GM23338 (cell line): ENCODE data around the gene RNLS. TPM values are rescaled to one million over a fixed set of nuclear protein-coding genes. Genes with fewer than 3 reads are reported as not detected.

ENCODE experiments used
- ATAC-seq: fragments of 200-7000 bp; cut with Tn5 transposase; 3 replicates; pipeline ENCODE4 v1.9.1; 2020
- DNase-seq: peaks from one replicate; pipeline ENCODE4 v3.0.0-alpha.2; 2015; ENCODE audit warnings: low spot score
- H2AFZ ChIP-seq: fragments of 200-600 bp; sonication (generic); 2 replicates; pipeline ENCODE4 v1.8.0; 2016; ENCODE audit warnings: antibody characterized with exemption, mild to moderate bottlenecking, moderate library complexity
- H3F3A ChIP-seq: fragments of 200-600 bp; sonication (generic); replicated peaks from 2 replicates; pipeline ENCODE4 v1.8.0; 2017; ENCODE audit warnings: antibody characterized with exemption, mixed run types, low read depth
- H3K27ac ChIP-seq: fragments of 200-600 bp; sonication (generic); 2 replicates; pipeline ENCODE4 v1.6.1; 2016; ENCODE audit warnings: low read depth
- H3K27me3 ChIP-seq: fragments of 200-600 bp; sonication (generic); 2 replicates; pipeline ENCODE4 v1.8.0; 2016; ENCODE audit warnings: mild to moderate bottlenecking, mixed run types, moderate library complexity; ENCODE audit not compliant: insufficient read depth
- H3K36me3 ChIP-seq: fragments of 200-600 bp; sonication (generic); 2 replicates; pipeline ENCODE4 v1.8.0; 2016; ENCODE audit warnings: mild to moderate bottlenecking; ENCODE audit not compliant: insufficient read depth
- H3K4me1 ChIP-seq: fragments of 200-600 bp; sonication (generic); 2 replicates; pipeline ENCODE4 v1.8.0; 2016; ENCODE audit warnings: mild to moderate bottlenecking, moderate library complexity; ENCODE audit not compliant: insufficient read depth
- H3K4me2 ChIP-seq: fragments of 200-600 bp; sonication (generic); 2 replicates; pipeline ENCODE4 v1.7.1; 2017; ENCODE audit warnings: mixed run types
- H3K4me3 ChIP-seq: fragments of 200-600 bp; sonication (generic); 2 replicates; pipeline ENCODE4 v1.6.1; 2016; ENCODE audit warnings: mixed run types
- H3K79me2 ChIP-seq: fragments of 200-600 bp; sonication (generic); replicated peaks from 2 replicates; pipeline ENCODE4 v1.8.0; 2017; ENCODE audit warnings: mild to moderate bottlenecking; ENCODE audit not compliant: insufficient read depth
- H3K9me2 ChIP-seq: fragments of 200-600 bp; sonication (generic); 2 replicates; pipeline ENCODE4 v1.8.0; 2017; ENCODE audit not compliant: insufficient read depth
- H4K20me1 ChIP-seq: fragments of 200-600 bp; sonication (generic); replicated peaks from 2 replicates; pipeline ENCODE4 v1.8.0; 2017; ENCODE audit warnings: mild to moderate bottlenecking; ENCODE audit not compliant: insufficient read depth
- H3K27ac Mint-ChIP-seq: 2 replicates; pipeline ENCODE4 v1.8.0; 2020; ENCODE audit warnings: inconsistent platforms, mild to moderate bottlenecking, moderate library complexity, mixed read lengths
- H3K27me3 Mint-ChIP-seq: 3 replicates; pipeline ENCODE4 v1.8.0; 2022; ENCODE audit warnings: low read depth, mild to moderate bottlenecking, moderate library complexity, mixed read lengths, inconsistent platforms; ENCODE audit not compliant: insufficient read depth, poor library complexity
- H3K36me3 Mint-ChIP-seq: 3 replicates; pipeline ENCODE4 v1.8.0; 2021; ENCODE audit warnings: low read depth, mild to moderate bottlenecking, inconsistent platforms, moderate library complexity, mixed read lengths
- H3K4me1 Mint-ChIP-seq: 3 replicates; pipeline ENCODE4 v1.8.0; 2020; ENCODE audit warnings: mild to moderate bottlenecking, inconsistent platforms, mixed read lengths
- H3K4me3 Mint-ChIP-seq: 3 replicates; pipeline ENCODE4 v1.8.0; 2021; ENCODE audit warnings: moderate library complexity, mild to moderate bottlenecking, inconsistent platforms, mixed read lengths
- H3K9me3 Mint-ChIP-seq: 3 replicates; pipeline ENCODE4 v1.8.0; 2020; ENCODE audit warnings: moderate library complexity, mild to moderate bottlenecking, inconsistent platforms, mixed read lengths
- CREB1 ChIP-seq: fragments of 250-450 bp; sonication (Bioruptor Pico); IDR thresholded peaks from 2 replicates; pipeline ENCODE4 v1.5.0; 2020; ENCODE audit warnings: low read depth, mild to moderate bottlenecking, moderate library complexity
- EZH2 ChIP-seq: fragments of 200-600 bp; sonication (generic); IDR thresholded peaks from one replicate; pipeline ENCODE4 v1.8.0; 2017; ENCODE audit warnings: antibody characterized with exemption, mild to moderate bottlenecking, low read depth; ENCODE audit not compliant: unreplicated experiment
- EZH2phosphoT487 ChIP-seq: fragments of 200-600 bp; sonication (generic); IDR thresholded peaks from one replicate; pipeline ENCODE4 v1.8.1; 2018; ENCODE audit warnings: antibody characterized with exemption; ENCODE audit not compliant: unreplicated experiment
- JUNB ChIP-seq: IDR thresholded peaks from one replicate; pipeline ENCODE4 v1.6.1; 2016; ENCODE audit warnings: antibody characterized with exemption; ENCODE audit not compliant: unreplicated experiment
- POLR2AphosphoS5 ChIP-seq: IDR thresholded peaks from 2 replicates; pipeline ENCODE4 v1.6.1; 2016; ENCODE audit warnings: antibody characterized with exemption, low read depth
- ZNF114 ChIP-seq: fragments of 250-450 bp; sonication (Bioruptor Pico); IDR thresholded peaks from 2 replicates; pipeline ENCODE4 v1.5.0; 2020; ENCODE audit warnings: mild to moderate bottlenecking, moderate library complexity
- ZNF331 ChIP-seq: fragments of 250-450 bp; sonication (Bioruptor Pico); IDR thresholded peaks from 2 replicates; pipeline ENCODE4 v1.5.0; 2020; ENCODE audit warnings: low read depth, mild to moderate bottlenecking, moderate library complexity
- polyA plus RNA-seq: library from polyadenylated mRNA; unstranded; fragments of >200 nt; fragmentation: Nextera tagmentation; extraction: Ambion mirVana; gene quantifications from 2 replicates; pipeline ENCODE4 v1.2.1, GENCODE V29; 2016
- total RNA-seq: library from RNA; depleted of rRNA; stranded (reverse); fragments of >200 nt; shearing (Covaris generic); gene quantifications from 2 replicates; pipeline ENCODE4 v1.2.3, GENCODE V29; 2014
- TF ChIP-seq, protein P1 (sequence below), 2 experiments: fragments of 200-600 bp in 1 of 2; sonication (generic) in 1 of 2; conservative IDR thresholded peaks; 2 replicates each; pipeline versions ENCODE4 v1.5.1 to v1.6.1; 2016 to 2017; ENCODE audit warnings: antibody characterized with exemption in 2 of 2, low read depth in 2 of 2, mild to moderate bottlenecking in 2 of 2, moderate library complexity in 1 of 2
- TF ChIP-seq, protein P2 (sequence below): IDR thresholded peaks from 2 replicates; pipeline ENCODE4 v1.6.1; 2016; ENCODE audit warnings: antibody characterized with exemption
- TF ChIP-seq, protein P3 (sequence below): fragments of 250-450 bp; sonication (Bioruptor Pico); IDR thresholded peaks from 2 replicates; pipeline ENCODE4 v1.5.0; 2020; ENCODE audit warnings: mild to moderate bottlenecking, moderate library complexity

RNLS gene
- total and polyA plus RNA-seq, 2 experiments from 2014 or later = 8.8 to 15.2 TPM

DNA sequence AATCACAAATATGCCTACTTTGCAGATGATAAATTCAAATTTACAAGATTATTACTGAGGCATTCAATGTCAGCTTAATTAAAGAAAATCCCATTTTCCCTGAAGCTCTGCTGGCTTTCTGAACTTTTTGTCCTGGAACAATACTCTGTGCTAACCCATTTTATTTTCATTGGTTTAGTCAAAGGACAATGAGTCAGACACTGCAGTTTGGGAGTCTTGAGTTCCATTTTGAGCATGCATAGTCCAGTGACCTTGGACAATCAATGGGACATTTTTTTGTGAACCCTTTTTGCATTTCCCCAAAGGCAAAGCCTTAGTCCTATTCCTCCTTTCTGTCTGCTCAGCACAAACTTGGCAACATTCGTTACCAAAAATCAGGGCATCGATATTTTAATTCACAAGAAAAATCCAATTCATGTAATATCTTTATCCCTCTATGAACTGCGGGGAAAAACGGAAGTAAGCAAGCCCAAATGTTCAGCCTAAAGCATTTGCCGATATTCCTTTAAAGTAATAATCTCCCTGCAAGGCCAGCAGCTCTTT is 339.8 kb downstream of the RNLS start (continued):
- TF ChIP-seq, protein P1, sequence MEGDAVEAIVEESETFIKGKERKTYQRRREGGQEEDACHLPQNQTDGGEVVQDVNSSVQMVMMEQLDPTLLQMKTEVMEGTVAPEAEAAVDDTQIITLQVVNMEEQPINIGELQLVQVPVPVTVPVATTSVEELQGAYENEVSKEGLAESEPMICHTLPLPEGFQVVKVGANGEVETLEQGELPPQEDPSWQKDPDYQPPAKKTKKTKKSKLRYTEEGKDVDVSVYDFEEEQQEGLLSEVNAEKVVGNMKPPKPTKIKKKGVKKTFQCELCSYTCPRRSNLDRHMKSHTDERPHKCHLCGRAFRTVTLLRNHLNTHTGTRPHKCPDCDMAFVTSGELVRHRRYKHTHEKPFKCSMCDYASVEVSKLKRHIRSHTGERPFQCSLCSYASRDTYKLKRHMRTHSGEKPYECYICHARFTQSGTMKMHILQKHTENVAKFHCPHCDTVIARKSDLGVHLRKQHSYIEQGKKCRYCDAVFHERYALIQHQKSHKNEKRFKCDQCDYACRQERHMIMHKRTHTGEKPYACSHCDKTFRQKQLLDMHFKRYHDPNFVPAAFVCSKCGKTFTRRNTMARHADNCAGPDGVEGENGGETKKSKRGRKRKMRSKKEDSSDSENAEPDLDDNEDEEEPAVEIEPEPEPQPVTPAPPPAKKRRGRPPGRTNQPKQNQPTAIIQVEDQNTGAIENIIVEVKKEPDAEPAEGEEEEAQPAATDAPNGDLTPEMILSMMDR (conservative IDR thresholded peaks at IDR 0.05; ENCODE audit: low read depth in 2 of 2) = no peak
- no peak for TF ChIP-seq JUNB
- TF ChIP-seq EZH2 = no peak
- TF ChIP-seq ZNF114 (CRISPR knock-in tag) = no peak
- TF ChIP-seq EZH2phosphoT487 = no peak
- no peak for TF ChIP-seq ZNF331

DNA sequence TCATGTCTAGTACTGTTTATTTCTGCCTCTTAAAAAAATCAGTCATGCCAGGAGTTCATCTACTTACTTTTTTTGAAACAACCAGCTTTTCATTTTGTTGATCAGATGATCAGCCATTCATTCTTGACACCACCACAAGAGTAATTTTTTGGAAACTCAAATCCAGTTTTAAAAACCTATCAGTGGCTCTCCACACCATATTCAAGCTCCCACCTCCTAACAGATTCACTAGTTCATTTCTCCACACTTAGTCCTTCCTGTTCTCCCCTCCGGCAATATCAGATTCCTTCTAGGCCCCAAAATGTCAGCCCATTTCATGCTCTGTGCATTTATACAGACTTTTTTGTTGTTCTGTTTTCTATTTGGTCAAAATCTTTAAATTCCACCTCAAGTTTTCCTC is 341.6 kb downstream of the RNLS start:
- H3K27ac ChIP-seq = no peak overlapping the region
- no peak overlapping the region for H3K4me2 ChIP-seq
- ATAC-seq (no peak), DNase-seq (no peak)
- no peak overlapping the region for H3K4me3 ChIP-seq
- Mint-ChIP-seq H3K27ac (no peak overlapping the region), H3K4me3 (no peak overlapping the region), H3K4me1 (peaks cover 2% of the 10 kb centered on the region; the same call in 1 of the 3 replicates), H3K9me3 (no peaks in the 10 kb centered on the region), H3K36me3 (no peaks in the 10 kb centered on the region), H3K27me3 (no peaks in the 10 kb centered on the region)
- no peaks in the 10 kb centered on the region for H3K9me2 ChIP-seq
- no peaks in the 10 kb centered on the region for H4K20me1 ChIP-seq
- H2AFZ ChIP-seq = no peak overlapping the region
- H3F3A ChIP-seq = no peaks in the 10 kb centered on the region
- H3K79me2 ChIP-seq = no peaks in the 10 kb centered on the region
- H3K36me3 ChIP-seq = no peaks in the 10 kb centered on the region
- no peaks in the 10 kb centered on the region for H3K4me1 ChIP-seq
- H3K27me3 ChIP-seq = no peaks in the 10 kb centered on the region
- TF ChIP-seq JUNB (no peak), CREB1 (CRISPR knock-in tag) (no peak), EZH2 (no peak), POLR2AphosphoS5 (no peak)
- TF ChIP-seq, protein P1 (conservative IDR thresholded peaks at IDR 0.05; ENCODE audit: low read depth in 2 of 2) = no peak
- TF ChIP-seq, protein P2, sequence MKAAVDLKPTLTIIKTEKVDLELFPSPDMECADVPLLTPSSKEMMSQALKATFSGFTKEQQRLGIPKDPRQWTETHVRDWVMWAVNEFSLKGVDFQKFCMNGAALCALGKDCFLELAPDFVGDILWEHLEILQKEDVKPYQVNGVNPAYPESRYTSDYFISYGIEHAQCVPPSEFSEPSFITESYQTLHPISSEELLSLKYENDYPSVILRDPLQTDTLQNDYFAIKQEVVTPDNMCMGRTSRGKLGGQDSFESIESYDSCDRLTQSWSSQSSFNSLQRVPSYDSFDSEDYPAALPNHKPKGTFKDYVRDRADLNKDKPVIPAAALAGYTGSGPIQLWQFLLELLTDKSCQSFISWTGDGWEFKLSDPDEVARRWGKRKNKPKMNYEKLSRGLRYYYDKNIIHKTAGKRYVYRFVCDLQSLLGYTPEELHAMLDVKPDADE = no peak
- TF ChIP-seq, protein P3, sequence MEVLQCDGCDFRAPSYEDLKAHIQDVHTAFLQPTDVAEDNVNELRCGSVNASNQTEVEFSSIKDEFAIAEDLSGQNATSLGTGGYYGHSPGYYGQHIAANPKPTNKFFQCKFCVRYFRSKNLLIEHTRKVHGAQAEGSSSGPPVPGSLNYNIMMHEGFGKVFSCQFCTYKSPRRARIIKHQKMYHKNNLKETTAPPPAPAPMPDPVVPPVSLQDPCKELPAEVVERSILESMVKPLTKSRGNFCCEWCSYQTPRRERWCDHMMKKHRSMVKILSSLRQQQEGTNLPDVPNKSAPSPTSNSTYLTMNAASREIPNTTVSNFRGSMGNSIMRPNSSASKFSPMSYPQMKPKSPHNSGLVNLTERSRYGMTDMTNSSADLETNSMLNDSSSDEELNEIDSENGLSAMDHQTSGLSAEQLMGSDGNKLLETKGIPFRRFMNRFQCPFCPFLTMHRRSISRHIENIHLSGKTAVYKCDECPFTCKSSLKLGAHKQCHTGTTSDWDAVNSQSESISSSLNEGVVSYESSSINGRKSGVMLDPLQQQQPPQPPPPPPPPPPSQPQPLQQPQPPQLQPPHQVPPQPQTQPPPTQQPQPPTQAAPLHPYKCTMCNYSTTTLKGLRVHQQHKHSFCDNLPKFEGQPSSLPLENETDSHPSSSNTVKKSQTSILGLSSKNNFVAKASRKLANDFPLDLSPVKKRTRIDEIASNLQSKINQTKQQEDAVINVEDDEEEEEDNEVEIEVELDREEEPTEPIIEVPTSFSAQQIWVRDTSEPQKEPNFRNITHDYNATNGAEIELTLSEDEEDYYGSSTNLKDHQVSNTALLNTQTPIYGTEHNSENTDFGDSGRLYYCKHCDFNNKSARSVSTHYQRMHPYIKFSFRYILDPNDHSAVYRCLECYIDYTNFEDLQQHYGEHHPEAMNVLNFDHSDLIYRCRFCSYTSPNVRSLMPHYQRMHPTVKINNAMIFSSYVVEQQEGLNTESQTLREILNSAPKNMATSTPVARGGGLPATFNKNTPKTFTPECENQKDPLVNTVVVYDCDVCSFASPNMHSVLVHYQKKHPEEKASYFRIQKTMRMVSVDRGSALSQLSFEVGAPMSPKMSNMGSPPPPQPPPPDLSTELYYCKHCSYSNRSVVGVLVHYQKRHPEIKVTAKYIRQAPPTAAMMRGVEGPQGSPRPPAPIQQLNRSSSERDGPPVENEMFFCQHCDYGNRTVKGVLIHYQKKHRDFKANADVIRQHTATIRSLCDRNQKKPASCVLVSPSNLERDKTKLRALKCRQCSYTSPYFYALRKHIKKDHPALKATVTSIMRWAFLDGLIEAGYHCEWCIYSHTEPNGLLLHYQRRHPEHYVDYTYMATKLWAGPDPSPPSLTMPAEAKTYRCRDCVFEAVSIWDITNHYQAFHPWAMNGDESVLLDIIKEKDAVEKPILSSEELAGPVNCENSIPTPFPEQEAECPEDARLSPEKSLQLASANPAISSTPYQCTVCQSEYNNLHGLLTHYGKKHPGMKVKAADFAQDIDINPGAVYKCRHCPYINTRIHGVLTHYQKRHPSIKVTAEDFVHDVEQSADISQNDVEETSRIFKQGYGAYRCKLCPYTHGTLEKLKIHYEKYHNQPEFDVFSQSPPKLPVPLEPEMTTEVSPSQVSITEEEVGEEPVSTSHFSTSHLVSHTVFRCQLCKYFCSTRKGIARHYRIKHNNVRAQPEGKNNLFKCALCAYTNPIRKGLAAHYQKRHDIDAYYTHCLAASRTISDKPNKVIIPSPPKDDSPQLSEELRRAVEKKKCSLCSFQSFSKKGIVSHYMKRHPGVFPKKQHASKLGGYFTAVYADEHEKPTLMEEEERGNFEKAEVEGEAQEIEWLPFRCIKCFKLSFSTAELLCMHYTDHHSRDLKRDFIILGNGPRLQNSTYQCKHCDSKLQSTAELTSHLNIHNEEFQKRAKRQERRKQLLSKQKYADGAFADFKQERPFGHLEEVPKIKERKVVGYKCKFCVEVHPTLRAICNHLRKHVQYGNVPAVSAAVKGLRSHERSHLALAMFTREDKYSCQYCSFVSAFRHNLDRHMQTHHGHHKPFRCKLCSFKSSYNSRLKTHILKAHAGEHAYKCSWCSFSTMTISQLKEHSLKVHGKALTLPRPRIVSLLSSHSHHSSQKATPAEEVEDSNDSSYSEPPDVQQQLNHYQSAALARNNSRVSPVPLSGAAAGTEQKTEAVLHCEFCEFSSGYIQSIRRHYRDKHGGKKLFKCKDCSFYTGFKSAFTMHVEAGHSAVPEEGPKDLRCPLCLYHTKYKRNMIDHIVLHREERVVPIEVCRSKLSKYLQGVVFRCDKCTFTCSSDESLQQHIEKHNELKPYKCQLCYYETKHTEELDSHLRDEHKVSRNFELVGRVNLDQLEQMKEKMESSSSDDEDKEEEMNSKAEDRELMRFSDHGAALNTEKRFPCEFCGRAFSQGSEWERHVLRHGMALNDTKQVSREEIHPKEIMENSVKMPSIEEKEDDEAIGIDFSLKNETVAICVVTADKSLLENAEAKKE (CRISPR knock-in tag) = no peak
